DOHH2 (cell line): ENCODE data around the gene SNAP29.

ENCODE experiments used
- H3F3A ChIP-seq: fragments of 200-600 bp; sonication (generic), shearing (Covaris generic); 2 replicates; pipeline ENCODE4 v1.6.0; 2016; ENCODE audit warnings: antibody characterized with exemption, mild to moderate bottlenecking; ENCODE audit not compliant: control insufficient read depth, insufficient read depth
- H3K27ac ChIP-seq: fragments of 200-600 bp; sonication (generic); 2 replicates; pipeline ENCODE4 v1.5.1; 2014; ENCODE audit warnings: low read depth, mild to moderate bottlenecking, low read length, moderate library complexity
- H3K27me3 ChIP-seq: fragments of 200-600 bp; sonication (generic); 2 replicates; pipeline ENCODE4 v1.6.1; 2014; ENCODE audit warnings: mild to moderate bottlenecking, low read length, mixed read lengths; ENCODE audit not compliant: control insufficient read depth
- H3K36me3 ChIP-seq: fragments of 200-600 bp; sonication (generic); 2 replicates; pipeline ENCODE4 v1.6.1; 2014; ENCODE audit warnings: mild to moderate bottlenecking, low read length, moderate library complexity, mixed read lengths; ENCODE audit not compliant: control insufficient read depth
- H3K4me1 ChIP-seq: fragments of 200-600 bp; sonication (generic); 2 replicates; pipeline ENCODE4 v1.6.1; 2014; ENCODE audit warnings: mild to moderate bottlenecking, low read length, mixed read lengths; ENCODE audit not compliant: control insufficient read depth
- H3K4me2 ChIP-seq: fragments of 200-600 bp; sonication (generic); 2 replicates; pipeline ENCODE4 v1.6.0; 2014; ENCODE audit warnings: mild to moderate bottlenecking, low read length, moderate library complexity
- H3K4me3 ChIP-seq: fragments of 200-600 bp; sonication (generic); 2 replicates; pipeline ENCODE4 v1.5.1; 2014; ENCODE audit warnings: mild to moderate bottlenecking, low read length, mixed read lengths
- H3K79me2 ChIP-seq: fragments of 200-600 bp; sonication (generic); 2 replicates; pipeline ENCODE4 v1.6.1; 2014; ENCODE audit warnings: mild to moderate bottlenecking, low read length, mixed read lengths; ENCODE audit not compliant: control insufficient read depth
- H3K9me2 ChIP-seq: fragments of 200-600 bp; sonication (generic); replicated peaks from 2 replicates; pipeline ENCODE4 v1.6.1; 2014; ENCODE audit warnings: mild to moderate bottlenecking, low read length, mixed read lengths; ENCODE audit not compliant: control insufficient read depth
- H3K9me3 ChIP-seq: fragments of 200-600 bp; sonication (generic); 2 replicates; pipeline ENCODE4 v1.6.1; 2014; ENCODE audit warnings: antibody characterized with exemption, low read length, mixed read lengths; ENCODE audit not compliant: control insufficient read depth, insufficient read depth
- H4K20me1 ChIP-seq: fragments of 200-600 bp; sonication (generic); 2 replicates; pipeline ENCODE4 v1.6.0; 2014; ENCODE audit warnings: low read depth, mild to moderate bottlenecking, antibody characterized with exemption, low read length, moderate library complexity; ENCODE audit not compliant: control insufficient read depth, insufficient read depth
- EZH2phosphoT487 ChIP-seq: fragments of 200-600 bp; sonication (generic); IDR thresholded peaks from 2 replicates; pipeline ENCODE4 v1.6.1; 2017; ENCODE audit warnings: borderline replicate concordance, mild to moderate bottlenecking, antibody characterized with exemption, low read length, moderate library complexity, mixed read lengths
- TF ChIP-seq, protein P1 (sequence below): fragments of 200-600 bp; sonication (generic); IDR thresholded peaks from one replicate; pipeline ENCODE4 v1.5.1; 2014; ENCODE audit warnings: antibody characterized with exemption, mild to moderate bottlenecking, low read depth, low read length; ENCODE audit not compliant: poor library complexity, severe bottlenecking

SNAP29 gene

DNA sequence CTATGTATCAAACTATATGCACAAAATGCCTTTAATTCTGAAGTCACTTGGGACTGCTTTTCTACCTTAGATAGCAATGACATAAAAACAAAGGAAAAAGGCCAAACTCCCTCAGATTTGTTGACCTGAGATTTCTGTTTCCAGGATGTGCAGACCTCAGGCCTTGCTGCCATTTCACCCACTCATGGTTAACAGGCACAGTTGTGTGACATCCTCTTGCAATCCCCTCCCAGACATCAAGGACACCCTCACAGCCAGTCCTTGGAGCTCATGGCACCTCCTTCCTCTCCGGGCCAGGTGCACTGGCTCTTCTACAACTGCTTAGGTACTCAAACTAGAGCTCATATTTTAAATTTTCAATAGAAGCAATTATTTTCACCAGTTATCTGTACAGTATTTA lies 47.6 kb upstream of the SNAP29 start:
- Histone ChIP-seq H3K79me2 (no peaks in the 10 kb centered on the region), H3K4me1 (no peaks in the 10 kb centered on the region), H3K27me3 (no peaks in the 10 kb centered on the region), H3K27ac (no peak overlapping the region), H3K9me3 (no peaks in the 10 kb centered on the region), H3K36me3 (peaks cover 51% of the 10 kb centered on the region), H4K20me1 (no peaks in the 10 kb centered on the region), H3K4me3 (no peak overlapping the region), H3K9me2 (no peaks in the 10 kb centered on the region), H3K4me2 (no peak overlapping the region), H3F3A (no peaks in the 10 kb centered on the region)
- TF ChIP-seq, protein P1, sequence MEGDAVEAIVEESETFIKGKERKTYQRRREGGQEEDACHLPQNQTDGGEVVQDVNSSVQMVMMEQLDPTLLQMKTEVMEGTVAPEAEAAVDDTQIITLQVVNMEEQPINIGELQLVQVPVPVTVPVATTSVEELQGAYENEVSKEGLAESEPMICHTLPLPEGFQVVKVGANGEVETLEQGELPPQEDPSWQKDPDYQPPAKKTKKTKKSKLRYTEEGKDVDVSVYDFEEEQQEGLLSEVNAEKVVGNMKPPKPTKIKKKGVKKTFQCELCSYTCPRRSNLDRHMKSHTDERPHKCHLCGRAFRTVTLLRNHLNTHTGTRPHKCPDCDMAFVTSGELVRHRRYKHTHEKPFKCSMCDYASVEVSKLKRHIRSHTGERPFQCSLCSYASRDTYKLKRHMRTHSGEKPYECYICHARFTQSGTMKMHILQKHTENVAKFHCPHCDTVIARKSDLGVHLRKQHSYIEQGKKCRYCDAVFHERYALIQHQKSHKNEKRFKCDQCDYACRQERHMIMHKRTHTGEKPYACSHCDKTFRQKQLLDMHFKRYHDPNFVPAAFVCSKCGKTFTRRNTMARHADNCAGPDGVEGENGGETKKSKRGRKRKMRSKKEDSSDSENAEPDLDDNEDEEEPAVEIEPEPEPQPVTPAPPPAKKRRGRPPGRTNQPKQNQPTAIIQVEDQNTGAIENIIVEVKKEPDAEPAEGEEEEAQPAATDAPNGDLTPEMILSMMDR: no peak
- no peak for TF ChIP-seq EZH2phosphoT487

DNA sequence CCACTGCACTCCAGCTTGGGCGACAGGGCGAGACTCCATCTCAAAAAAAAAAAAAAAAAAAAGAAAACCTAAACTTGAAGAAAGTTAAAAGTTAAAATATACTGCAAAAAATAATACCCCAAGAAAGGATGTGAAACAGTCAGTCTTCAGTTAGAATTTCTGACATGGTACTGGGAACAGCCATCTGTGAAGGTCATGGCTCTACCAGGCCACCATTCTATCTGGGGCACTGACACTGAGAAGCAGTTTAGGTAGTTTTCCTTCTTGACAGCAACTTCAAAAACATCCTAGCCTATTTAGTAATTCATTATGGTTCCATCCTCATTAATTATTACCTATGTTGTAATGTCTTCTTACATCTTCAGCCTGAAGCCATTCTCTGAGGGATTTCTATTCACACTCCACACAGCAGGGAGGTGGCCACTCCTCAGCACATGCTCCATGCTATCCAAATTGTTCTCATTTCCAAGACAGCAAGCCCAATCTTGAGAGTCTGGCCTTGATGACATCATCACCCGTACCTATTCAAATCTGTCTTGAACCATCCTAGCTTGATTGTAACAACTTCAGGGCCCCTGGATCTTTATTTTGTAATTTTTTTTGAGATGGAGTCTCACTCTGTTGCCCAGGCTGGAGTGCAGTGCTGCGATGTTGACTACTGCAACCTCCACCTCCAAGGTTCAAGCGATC lies 46.7 kb upstream of the SNAP29 start:
- Histone ChIP-seq H3K4me3 (no peak overlapping the region), H3K4me2 (no peak overlapping the region), H3K4me1 (no peaks in the 10 kb centered on the region), H4K20me1 (no peaks in the 10 kb centered on the region), H3K36me3 (peaks cover 50% of the 10 kb centered on the region), H3K9me2 (no peaks in the 10 kb centered on the region), H3K79me2 (no peaks in the 10 kb centered on the region), H3F3A (no peaks in the 10 kb centered on the region), H3K27me3 (no peaks in the 10 kb centered on the region), H3K27ac (no peak overlapping the region), H3K9me3 (no peaks in the 10 kb centered on the region)
- TF ChIP-seq, protein P1: no peak
- no peak for TF ChIP-seq EZH2phosphoT487

DNA sequence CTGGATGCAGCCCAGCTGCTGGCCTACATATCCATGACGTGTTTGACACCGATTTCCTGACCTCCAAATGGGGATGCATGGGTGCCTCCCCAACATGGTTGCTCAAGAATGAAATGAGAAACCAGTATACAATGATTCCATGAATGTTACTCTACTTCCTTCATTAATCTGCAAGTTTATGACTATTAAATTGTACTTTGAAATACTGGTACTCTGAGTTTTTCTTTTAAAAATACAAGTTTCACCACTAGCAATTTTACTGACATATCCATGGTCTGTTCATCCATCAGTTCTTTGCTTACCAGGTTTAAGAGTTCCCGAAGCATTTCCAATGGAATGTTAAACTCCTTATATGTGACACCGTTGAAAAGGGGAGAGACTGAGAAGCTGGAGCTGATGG lies 45.8 kb upstream of the SNAP29 start:
- Histone ChIP-seq H3K36me3 (peaks cover 48% of the 10 kb centered on the region), H4K20me1 (no peaks in the 10 kb centered on the region)
- no peak for TF ChIP-seq EZH2phosphoT487
- TF ChIP-seq, protein P1: no peak

More for the DNA sequence above, 45.8 kb upstream of the SNAP29 start:
- H3K79me2 ChIP-seq: no peaks in the 10 kb centered on the region
- no peaks in the 10 kb centered on the region for H3K27me3 ChIP-seq
- no peak overlapping the region for H3K27ac ChIP-seq
- no peaks in the 10 kb centered on the region for H3K9me3 ChIP-seq
- H3K4me2 ChIP-seq: no peak overlapping the region
- H3F3A ChIP-seq: no peaks in the 10 kb centered on the region
- no peaks in the 10 kb centered on the region for H3K4me1 ChIP-seq
- H3K4me3 ChIP-seq: no peak overlapping the region
- no peaks in the 10 kb centered on the region for H3K9me2 ChIP-seq
